ENCODE results near the gene SMC4.

SMC4 gene

DNA sequence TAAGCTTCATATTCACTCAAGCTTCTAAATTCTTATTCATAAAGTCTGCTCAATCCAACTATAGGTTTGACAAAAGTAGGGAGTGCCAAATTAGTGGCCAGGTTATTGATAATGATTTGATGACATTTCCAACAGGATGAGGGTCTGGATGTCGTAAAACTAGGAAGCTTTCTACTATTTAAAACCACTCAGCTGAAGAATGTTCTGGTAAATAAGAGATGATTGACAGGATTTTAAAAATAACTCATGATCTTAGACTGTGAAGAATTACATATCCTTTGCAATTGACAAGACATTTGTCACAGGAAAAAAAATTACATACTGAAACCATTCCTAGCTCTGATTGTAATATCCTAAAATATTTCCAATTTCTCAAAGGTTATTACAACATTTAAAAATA, 65.5 kb downstream of the SMC4 start:
- Histone ChIP-seq H3K27me3 (ENCODE audit: insufficient read depth, low read length, poor library complexity) (peaks cover 21% of the 10 kb centered on the region), H3K4me3 (ENCODE audit: low read depth in 1 of 2, low read length in 2 of 2) (no peak overlapping the region), H2AFZ (ENCODE audit: low read depth, low read length) (no peak overlapping the region), H4K20me1 (ENCODE audit: insufficient read depth, low read length) (no peaks in the 10 kb centered on the region), H3K9ac (ENCODE audit: low read depth, low read length) (no peak overlapping the region), H3K4me2 (ENCODE audit: insufficient read depth, low read length) (no peak overlapping the region), H3K27ac (ENCODE audit: low read length) (no peak overlapping the region), H3K4me1 (ENCODE audit: insufficient read depth, low read length) (no peaks in the 10 kb centered on the region), H3K79me2 (ENCODE audit: insufficient read depth, low read length) (no peaks in the 10 kb centered on the region), H3K9me3 (ENCODE audit: insufficient read depth, low read length, severe bottlenecking) (peaks cover 4% of the 10 kb centered on the region), H3K36me3 (ENCODE audit: insufficient read depth, low read length) (no peaks in the 10 kb centered on the region)
- ATAC-seq (ENCODE audit: insufficient read depth, low read depth): no peak
- TF ChIP-seq, protein P1, sequence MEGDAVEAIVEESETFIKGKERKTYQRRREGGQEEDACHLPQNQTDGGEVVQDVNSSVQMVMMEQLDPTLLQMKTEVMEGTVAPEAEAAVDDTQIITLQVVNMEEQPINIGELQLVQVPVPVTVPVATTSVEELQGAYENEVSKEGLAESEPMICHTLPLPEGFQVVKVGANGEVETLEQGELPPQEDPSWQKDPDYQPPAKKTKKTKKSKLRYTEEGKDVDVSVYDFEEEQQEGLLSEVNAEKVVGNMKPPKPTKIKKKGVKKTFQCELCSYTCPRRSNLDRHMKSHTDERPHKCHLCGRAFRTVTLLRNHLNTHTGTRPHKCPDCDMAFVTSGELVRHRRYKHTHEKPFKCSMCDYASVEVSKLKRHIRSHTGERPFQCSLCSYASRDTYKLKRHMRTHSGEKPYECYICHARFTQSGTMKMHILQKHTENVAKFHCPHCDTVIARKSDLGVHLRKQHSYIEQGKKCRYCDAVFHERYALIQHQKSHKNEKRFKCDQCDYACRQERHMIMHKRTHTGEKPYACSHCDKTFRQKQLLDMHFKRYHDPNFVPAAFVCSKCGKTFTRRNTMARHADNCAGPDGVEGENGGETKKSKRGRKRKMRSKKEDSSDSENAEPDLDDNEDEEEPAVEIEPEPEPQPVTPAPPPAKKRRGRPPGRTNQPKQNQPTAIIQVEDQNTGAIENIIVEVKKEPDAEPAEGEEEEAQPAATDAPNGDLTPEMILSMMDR (IDR thresholded peaks at IDR 0.05; ENCODE audit: borderline replicate concordance, extremely low read depth, low read length, poor library complexity, severe bottlenecking): no peak
- TF ChIP-seq EZH2 (IDR thresholded peaks at IDR 0.05; ENCODE audit: borderline replicate concordance, low read depth, low read length, severe bottlenecking): no peak
- DNase-seq: no peak

DNA sequence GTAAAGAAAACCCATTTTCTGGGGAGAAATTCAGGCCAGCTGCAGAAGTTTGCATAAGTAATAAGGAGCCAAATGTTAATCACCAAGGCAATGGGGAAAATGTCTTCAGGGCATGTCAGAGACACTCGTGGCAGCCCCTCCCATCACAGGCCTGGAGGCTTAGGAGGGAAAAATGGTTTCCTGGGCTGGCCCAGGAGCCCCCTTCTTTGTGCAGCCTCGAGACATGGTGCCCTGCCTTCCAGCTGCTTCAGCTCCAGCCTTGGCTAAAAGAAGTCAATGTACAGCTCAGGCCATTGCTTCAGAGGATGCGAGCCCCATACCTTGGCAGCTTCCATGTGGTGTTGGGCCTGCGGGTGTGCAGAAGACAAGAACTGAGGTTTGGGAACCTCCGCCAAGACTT, 70.7 kb downstream of the SMC4 start:
- Histone ChIP-seq H3K4me2 (ENCODE audit: insufficient read depth, low read length) (no peak overlapping the region), H3K27ac (ENCODE audit: low read length) (no peak overlapping the region), H3K79me2 (ENCODE audit: insufficient read depth, low read length) (no peaks in the 10 kb centered on the region), H3K9me3 (ENCODE audit: insufficient read depth, low read length, severe bottlenecking) (peaks cover 20% of the 10 kb centered on the region), H3K4me3 (ENCODE audit: low read depth in 1 of 2, low read length in 2 of 2) (no peak overlapping the region), H3K4me1 (ENCODE audit: insufficient read depth, low read length) (no peaks in the 10 kb centered on the region), H3K36me3 (ENCODE audit: insufficient read depth, low read length) (no peaks in the 10 kb centered on the region), H2AFZ (ENCODE audit: low read depth, low read length) (no peak overlapping the region), H3K9ac (ENCODE audit: low read depth, low read length) (no peak overlapping the region), H3K27me3 (ENCODE audit: insufficient read depth, low read length, poor library complexity) (peaks cover 13% of the 10 kb centered on the region), H4K20me1 (ENCODE audit: insufficient read depth, low read length) (no peaks in the 10 kb centered on the region)
- no peak for ATAC-seq (ENCODE audit: insufficient read depth, low read depth)
- DNase-seq: no peak
- TF ChIP-seq EZH2 (IDR thresholded peaks at IDR 0.05; ENCODE audit: borderline replicate concordance, low read depth, low read length, severe bottlenecking): no peak
- TF ChIP-seq, protein P1 (IDR thresholded peaks at IDR 0.05; ENCODE audit: borderline replicate concordance, extremely low read depth, low read length, poor library complexity, severe bottlenecking): no peak

DNA sequence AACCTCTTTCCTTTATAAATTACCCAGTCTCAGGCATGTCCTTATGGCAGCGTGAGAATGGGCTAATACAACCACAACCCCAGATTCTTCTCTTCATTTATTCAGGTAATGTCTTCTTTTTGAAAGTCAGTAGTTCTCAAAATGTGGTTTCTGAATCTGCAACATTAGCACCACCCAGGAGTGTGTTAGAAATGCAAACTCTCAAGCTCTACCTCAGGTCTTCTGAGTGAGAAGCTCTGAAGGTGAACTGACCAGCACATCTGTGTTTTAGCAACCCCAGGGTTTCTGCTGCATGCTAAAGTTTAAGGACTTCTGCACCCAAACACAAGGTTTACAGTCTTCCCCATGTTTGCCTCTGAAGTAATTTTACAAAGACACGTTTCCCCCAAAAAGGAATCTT, 72.4 kb downstream of the SMC4 start:
- Histone ChIP-seq H4K20me1 (ENCODE audit: insufficient read depth, low read length) (no peaks in the 10 kb centered on the region), H3K4me1 (ENCODE audit: insufficient read depth, low read length) (no peaks in the 10 kb centered on the region), H3K9ac (ENCODE audit: low read depth, low read length) (no peak overlapping the region), H3K36me3 (ENCODE audit: insufficient read depth, low read length) (no peaks in the 10 kb centered on the region), H3K27ac (ENCODE audit: low read length) (no peak overlapping the region), H3K4me2 (ENCODE audit: insufficient read depth, low read length) (no peak overlapping the region), H3K9me3 (ENCODE audit: insufficient read depth, low read length, severe bottlenecking) (peaks cover 20% of the 10 kb centered on the region), H2AFZ (ENCODE audit: low read depth, low read length) (no peak overlapping the region), H3K4me3 (ENCODE audit: low read depth in 1 of 2, low read length in 2 of 2) (no peak overlapping the region), H3K79me2 (ENCODE audit: insufficient read depth, low read length) (no peaks in the 10 kb centered on the region), H3K27me3 (ENCODE audit: insufficient read depth, low read length, poor library complexity) (peaks cover 7% of the 10 kb centered on the region)
- no peak for DNase-seq
- no peak for ATAC-seq (ENCODE audit: insufficient read depth, low read depth)
- TF ChIP-seq, protein P1 (IDR thresholded peaks at IDR 0.05; ENCODE audit: borderline replicate concordance, extremely low read depth, low read length, poor library complexity, severe bottlenecking): no peak

DNA sequence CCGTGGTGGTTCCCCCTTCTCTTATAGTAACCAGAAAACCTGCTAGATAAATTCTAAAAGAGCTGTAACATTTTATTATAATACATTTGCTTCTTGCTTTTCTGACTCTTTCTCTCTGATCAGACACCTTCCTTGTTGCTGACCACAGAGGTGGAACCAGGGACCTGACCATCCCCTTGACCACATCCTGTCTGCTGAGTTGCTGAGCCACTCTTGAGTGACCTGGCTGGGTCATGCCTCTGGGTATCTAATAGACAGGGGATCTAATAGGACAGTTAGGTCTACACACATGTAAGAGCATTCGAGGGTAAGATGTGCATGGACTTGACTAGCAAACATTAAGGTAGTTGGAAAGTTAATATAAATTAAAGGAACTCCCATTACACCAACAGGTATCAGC, 72.9 kb downstream of the SMC4 start:
- TF ChIP-seq, protein P1 (IDR thresholded peaks at IDR 0.05; ENCODE audit: borderline replicate concordance, extremely low read depth, low read length, poor library complexity, severe bottlenecking): no peak
- TF ChIP-seq EZH2 (IDR thresholded peaks at IDR 0.05; ENCODE audit: borderline replicate concordance, low read depth, low read length, severe bottlenecking): no peak
- no peaks in the 10 kb centered on the region for H3K79me2 ChIP-seq (ENCODE audit: insufficient read depth, low read length)
- no peak overlapping the region for H3K27ac ChIP-seq (ENCODE audit: low read length)
- H3K36me3 ChIP-seq (ENCODE audit: insufficient read depth, low read length): no peaks in the 10 kb centered on the region
- no peaks in the 10 kb centered on the region for H3K4me1 ChIP-seq (ENCODE audit: insufficient read depth, low read length)
- H3K9me3 ChIP-seq (ENCODE audit: insufficient read depth, low read length, severe bottlenecking): peaks cover 20% of the 10 kb centered on the region
- H3K9ac ChIP-seq (ENCODE audit: low read depth, low read length): no peak overlapping the region
- H3K4me2 ChIP-seq (ENCODE audit: insufficient read depth, low read length): no peak overlapping the region
- DNase-seq (no peak), ATAC-seq (ENCODE audit: insufficient read depth, low read depth) (no peak)
- H2AFZ ChIP-seq (ENCODE audit: low read depth, low read length): no peak overlapping the region
- H3K27me3 ChIP-seq (ENCODE audit: insufficient read depth, low read length, poor library complexity): peaks cover 3% of the 10 kb centered on the region
- no peaks in the 10 kb centered on the region for H4K20me1 ChIP-seq (ENCODE audit: insufficient read depth, low read length)
- H3K4me3 ChIP-seq (ENCODE audit: low read depth in 1 of 2, low read length in 2 of 2): no peak overlapping the region

Data from DND-41 (cell line).